Stimulated activated naive CD4-positive, alpha-beta T cell (primary cell): ENCODE results near the gene ZNF787.
A peak's percentile ranks its signal among the peaks of the same experiment; 100 is the strongest.
"Not testable (repeated sequence)": the region's sequence is repeated elsewhere in the genome, so short reads cannot be mapped to it uniquely, and the experiment has no call there.

Experiments
- DNase-seq, 6 experiments: peaks; one replicate each; lab custom pipeline; 2025; lab: John Stamatoyannopoulos, UW

ZNF787 gene

DNA sequence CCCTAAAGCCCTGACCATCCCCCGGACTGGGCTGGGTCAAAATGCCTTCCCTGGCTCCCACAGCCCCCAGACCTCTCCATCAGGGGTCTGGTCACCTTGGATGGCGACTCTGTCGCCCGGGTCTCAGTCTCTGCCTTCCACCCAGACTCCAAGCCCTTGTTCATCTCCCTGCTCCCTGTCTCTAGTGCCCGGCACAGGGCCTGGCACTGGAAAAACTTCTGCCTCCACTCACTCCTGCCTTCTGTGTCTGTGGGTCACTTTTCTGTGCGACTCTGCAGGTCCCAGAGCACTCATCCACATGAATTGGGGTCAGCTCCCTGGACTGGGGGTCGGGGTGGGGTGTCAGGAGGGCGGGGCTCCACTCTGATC, 1.1 kb downstream of the ZNF787 start:
- DNase-seq, result peak in 1 of 6 experiments; percentile 32

DNA sequence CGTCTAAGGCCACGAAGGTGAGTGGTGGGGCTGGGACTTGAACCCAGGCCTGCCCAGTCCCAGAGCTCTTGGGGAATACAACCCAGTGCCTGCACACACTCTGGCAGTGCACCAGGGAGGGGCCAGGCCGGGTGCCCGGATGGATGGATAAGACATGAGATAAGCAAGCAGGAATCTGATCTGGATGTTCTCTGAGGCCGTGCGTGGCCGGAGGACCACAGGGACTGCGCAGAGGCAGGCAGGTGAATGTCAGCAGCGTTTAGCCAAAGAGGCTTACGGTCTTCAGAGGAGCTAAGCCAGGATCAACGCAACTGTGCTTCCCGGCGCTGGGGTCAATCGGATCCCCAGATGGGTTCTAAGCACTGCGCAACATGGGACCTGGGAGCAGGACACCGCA, 1.5 kb downstream of the ZNF787 start:
- peak in 1 of 6 experiments; percentile 7 for DNase-seq

DNA sequence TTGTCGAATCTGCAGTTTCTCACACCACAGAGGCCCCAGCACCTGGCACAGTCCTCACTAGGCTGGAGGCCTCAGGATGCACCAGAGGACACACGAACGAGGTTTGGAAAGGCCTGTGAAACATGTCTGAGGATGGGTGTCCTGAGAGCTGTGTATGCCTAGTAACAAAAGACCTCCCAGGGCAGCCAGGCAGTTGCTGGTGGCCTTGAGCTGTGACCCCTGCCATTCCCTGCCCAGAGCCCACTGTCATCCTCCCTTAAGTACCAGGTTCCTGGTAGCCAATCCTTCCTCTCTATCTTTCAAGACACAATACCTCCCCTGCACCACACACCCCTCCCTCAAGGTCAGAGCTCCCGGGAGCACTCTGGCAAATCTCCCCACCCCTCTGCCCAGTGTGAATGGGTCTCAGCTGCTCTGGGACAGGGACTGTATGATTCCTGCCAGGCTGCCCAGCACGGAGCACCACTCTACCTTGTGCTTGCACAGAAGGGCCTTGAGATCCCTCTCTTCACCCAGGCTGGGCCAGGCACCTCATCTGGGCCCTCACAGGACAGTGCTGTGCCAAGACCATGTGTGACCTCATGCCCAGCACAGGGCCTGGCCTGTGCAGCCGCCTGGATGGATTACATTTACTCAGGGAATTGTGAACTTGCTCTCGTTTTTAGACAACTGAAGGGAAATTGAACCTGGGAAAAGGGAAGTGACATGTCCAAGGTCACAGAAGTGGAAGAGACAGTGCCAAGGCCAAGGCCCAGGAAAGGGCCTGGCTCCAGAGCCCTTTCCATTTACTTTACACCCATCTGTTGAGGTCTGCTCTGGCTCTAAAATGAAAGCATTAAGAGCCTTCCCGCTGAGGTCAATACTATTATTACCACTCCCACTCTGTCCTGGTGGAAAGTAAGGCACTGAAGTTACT, 2.2 kb downstream of the ZNF787 start:
- no peak for DNase-seq

DNA sequence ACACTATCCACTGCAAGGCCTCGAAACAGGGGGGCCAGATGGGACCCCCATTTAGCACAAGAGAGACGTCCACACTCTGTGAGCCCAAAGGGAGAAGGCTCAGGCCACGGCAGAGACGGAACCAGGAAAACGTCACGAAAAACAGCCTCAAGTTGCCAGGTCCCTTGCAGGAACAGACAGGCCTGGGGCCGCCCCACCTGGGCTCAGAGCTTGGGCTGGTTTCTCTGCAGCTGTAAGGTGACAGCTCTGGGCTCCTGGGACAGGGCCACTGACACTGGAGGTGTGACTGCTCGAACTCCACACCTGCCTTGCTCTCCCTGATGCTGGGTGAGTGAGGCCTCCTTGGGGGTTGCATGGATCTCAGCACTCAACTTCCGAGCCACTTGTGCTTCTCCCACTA, 3.2 kb downstream of the ZNF787 start:
- DNase-seq, result no peak

DNA sequence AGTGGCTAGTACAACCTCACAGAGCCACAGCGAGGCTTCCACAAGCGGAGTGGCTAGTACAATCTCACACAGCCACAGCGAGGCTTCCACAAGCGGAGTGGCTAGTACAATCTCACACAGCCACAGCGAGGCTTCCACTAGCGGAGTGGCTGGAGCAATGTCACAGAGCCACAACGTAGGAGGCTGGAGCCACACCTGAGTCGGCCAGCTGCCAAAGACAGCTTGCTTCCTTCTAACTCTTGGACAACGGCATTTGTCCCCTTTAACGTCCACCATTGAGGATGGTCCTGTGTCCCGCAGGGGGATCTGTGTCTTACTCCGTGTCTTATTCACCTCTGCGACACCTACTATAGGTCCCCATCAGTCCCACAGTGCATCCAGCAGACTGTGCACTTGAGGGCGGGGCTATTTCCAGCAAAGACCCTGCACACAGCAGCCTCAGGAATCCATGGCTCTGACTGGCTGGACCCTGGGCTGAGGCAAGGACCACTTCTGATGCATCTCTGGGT, 3.7 kb downstream of the ZNF787 start:
- no peak for DNase-seq

DNA sequence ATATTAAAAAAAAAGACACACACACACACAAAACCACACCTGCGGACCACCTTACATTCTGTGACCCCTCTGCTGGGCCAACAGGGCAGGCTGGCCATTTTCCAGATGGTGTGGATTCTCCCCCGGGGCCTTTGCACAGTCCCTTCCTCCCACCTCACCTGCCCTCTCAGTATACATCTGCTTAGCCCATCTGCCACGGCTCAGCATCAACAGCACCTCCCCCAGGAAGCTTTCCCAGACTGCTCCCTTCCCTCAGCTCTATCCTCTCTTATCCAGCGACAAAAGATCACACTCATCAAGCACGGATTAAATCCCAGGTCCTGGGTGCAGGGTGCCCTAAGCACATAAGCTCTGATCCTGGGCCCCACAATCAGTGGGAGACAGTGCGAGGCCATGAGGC, 4.5 kb downstream of the ZNF787 start:
- no peak for DNase-seq

DNA sequence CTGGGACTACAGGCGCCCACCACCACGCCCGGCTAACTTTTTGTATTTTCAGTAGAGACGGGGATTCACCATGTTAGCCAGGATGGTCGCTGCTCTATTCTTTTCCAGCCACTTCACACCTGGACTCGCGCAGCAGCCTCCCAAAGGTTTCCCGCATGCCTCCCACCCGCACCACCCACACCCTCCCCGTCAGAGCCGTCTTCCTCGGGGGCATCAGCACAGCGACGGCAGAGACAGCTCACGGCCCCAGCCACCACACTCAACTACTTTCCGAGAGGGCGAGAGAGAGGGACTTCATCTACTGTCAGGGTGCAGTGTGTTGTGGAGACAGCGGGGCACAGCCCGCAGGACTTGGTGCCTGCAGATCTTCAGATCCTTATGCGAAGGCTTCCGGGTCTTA, 5.6 kb downstream of the ZNF787 start:
- no peak for DNase-seq

DNA sequence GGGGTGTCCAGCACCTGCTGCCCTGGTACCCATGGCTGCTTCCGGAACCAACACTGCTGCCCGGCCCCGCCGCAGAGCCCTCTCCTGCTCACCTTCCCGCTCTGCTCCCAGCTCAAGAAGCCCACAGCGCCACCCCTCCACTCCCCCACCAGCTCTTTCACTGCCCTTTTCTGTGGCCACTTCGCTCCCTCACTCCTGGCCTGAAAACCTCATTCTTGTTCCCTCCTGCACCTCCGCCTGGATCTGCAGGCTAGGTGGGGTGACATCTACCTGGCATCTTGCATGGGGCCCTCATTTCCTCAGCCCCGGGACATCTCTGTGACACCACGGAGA, 6.4 kb downstream of the ZNF787 start:
- no peak for DNase-seq

DNA sequence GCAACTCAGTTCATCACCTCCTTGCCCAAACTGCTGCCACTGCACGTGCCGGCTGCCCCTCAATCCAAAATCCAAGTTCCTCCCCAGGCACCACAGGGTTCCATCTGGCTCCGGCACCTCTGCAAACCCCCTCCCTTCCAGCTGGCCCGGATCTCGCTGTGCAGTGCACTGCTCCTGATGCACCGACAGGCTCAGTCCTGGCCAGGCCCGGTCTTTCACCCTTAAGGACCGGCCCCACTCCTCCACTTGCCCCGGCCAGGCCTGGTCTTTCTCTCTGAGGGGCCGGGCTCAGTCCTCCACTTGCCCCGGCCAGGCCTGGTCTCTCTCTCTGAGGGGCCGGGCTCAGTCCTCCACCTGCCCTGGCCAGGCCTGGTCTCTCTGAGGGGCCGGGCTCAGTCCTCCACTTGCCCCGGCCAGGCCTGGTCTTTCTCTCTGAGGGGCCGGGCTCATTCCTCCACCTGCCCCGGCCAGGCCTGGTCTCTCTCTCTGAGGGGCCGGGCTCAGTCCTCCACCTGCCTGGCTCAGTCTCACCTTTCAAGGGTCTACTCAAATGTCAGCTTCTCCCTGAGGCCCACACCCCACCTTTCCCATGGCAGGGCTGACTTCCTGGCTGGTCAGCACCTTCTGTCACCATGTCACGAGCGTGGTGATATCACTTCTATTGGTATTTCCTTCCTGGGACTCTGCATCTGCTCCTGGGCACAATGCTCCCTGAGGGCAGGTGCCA, 6.9 kb downstream of the ZNF787 start:
- no peak for DNase-seq

DNA sequence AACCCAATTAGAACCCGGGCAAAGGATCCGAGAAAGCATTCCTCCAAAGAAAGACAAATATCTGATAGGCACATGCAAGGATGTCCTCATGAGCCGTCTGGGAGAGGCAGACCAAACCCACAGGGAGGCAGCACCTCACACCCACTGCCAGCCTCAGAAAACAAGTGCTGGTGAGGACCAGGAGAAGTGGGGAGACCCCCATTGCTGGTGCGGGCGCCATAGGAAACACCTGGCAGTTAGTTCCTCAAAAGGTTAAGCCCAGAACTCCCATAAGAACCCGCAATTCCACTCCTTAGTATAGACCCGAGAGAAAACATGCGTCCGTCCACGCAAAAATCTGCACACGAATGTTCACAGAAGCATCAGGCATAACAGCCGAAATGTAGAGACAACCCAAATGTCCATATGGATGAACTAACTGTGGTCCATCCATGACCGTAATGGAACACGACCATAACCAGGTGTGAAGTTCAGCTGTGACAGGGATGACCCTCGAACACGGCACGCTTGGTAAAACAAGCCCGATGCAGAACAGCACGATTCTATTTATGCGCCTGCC, 7.9 kb downstream of the ZNF787 start:
- DNase-seq, result no peak

DNA sequence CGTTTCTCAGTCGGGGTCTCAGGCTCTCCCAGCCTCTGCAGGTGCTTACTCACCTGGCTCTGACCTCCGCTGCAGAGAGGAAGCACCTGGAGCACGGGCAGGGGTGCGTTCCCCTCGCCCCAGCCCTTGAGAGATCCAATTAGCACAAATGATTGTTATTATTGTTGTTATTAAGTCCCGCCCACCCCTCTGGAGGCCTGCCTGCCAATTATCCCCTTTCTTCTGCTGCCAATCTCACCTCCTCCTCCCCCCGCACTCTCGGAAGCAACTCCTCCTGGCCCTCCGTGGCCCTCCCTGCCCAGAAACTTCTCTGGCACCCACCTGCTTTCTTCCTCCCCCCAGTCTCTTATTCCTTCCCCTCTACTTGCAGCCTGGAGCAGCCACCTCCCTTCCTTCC, 8.8 kb downstream of the ZNF787 start:
- no peak for DNase-seq

DNA sequence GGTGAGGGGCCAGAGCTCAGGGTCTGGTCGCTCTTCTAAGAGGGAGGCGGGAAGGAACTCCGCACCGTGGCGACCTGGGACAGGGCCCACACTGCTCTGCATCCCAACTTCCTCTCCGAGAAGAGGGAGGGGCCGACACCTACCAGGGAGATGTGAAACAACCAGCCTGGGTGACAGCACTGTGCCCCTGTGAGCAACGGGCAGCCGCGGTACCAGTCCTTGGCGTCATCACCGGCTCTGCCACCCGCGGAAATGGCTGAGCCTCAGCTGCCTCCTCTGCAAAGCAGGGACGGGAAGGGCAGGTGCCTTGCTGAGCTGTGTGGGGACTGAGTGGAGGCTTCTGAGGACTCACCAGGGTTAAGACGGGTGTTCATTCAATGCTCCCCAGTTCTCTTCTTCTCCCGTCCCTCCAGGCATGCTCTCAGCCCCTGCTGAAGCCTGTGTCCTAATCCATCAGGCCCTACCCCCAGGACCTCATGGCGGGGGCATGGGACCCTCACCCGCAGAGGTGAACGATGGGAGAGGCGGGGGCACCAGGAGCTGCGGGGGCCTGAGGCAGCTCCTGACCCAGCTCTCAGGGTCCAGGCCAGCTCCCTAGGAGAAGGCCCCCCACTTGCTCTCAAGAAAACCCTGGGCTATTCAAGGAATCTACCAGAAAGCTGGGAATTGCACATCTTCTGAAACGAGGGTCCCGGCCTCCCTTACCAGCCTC, 9.3 kb downstream of the ZNF787 start:
- DNase-seq, result peak in 5 of 6 experiments; percentile 4 to 31 (median 20)

DNA sequence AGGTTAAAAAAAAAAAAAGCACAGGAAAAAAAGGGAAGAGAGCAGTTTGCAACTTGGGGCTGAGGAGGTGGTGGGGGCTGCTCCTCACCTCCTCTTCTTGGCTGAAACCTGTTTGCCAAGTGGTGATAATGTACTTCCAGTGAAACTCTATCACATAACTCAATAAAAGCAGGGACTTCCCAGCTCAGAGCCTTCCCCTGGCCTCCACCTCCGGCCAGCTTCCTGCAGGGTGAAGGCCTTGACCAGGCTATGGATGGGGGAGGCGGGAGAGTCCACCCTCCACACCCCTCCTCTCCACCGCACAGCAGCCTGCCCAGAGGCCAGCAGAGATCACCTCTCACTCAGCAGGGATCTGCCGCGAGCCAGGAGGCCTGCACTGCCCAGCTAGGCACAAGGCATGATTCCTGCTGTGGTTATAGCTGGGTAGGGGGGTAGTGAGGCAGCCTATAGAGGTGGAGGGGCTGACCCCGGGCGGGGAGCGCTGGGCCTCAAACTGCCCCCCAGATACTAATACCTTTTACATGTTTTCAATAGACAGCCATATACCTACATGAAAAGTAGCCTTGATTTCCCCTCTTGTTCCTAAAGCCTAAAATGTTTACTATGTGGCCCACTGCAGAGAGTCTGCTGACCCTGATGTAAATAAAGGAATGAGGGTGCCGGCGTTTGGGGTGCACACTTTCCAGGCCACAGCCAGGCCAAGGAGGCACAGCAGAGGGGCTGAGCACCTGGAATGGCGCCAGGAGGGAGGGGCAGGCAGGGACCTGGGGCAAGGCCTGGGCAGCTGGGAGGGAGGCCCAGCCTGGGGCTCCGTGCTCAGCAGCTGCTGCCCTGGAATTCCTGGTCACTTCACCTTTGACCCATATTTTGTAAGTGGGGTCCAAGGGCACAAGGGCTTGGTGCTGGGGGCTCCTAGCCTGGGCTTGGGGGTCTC, 10.3 kb downstream of the ZNF787 start:
- no peak for DNase-seq

DNA sequence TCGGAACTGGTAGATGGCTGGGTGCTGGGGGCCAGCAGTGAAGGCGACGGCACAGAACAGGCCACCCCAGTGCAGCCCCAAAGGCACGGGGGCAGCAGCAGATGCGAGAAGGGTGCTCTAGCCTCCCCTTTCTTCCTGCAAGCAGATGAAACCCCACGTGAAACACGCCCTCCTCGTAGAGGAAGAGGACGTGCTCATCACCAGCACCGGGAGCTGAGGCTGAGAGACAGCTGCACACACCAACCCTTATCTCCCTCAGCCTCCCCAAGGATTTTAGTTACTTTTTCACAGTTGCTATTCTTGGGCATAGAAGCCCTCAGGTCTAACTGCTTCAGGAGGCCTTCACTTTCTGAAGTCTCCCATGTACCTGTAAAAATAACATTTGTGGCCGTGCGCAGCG, 11.9 kb downstream of the ZNF787 start:
- no peak for DNase-seq

DNA sequence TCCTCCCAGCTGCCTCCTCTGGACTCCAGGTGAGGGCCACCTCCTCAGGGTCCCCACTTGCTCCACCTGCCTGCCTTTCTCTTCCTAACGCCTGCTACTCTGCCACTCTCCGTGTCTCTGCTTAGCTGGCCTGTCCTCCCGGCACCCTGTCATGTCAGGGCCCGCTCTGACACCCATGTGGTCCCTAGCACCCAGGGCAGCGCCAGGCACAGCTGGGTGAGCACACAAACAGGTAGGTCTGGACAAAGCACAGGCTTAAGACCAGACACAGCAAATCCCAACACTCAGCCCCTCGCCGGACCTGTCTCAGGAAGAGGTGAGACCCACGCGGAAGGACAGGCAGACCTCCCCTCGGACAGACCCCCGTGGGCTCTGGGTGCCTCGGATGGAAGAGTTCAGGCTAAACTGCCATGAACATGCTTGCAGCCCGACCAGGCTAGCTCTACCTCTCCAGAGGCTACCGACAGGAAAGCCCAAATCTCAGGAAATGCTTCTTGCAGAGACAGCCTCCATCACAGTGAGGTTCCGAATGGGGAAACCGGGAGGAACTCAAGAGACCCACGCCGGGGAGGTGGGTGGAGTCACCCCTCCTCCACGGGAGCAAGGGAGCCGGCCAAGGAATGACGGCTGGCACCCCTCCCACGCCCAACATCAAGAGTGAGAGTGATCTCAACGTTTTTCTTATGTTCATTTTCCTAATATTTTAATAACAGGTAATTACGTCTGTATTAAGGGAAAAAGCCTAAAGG, 12.5 kb downstream of the ZNF787 start:
- DNase-seq, result no peak

DNA sequence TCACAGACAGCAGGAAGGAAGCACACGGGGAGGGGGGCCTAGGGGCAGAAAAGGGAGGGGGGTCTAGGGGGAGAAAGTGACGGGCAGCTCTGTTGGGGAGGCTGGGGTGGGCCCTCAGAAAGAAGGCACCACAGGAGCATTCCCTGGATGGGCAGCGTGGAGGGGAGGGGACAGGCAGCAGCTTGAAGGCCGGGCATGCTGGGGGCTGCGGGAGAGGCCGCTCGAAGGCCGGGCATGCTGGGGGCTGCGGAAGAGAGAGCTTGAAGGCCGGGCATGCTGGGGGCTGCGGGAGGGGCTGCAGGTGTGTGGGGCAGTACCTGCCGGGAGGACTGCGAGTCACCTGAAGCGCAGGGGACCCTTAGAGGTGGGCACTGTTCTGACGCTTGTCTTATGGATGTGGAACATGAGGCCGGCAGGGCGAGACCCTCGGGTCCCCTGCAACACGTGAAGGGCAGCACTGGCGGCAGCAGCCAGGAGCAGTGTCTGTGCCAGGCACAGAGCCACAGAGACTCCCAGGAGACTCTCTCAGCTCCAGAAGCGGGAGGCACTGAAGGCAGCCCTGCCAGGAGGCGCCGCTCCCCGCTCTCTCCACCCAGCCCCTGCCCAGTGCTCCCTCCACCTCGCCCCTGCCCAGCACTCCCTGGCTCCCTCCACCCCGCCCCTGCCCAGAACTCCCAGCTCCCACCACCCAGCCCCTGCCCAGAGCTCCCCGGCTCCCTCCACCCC, 13.3 kb downstream of the ZNF787 start:
- no peak for DNase-seq

DNA sequence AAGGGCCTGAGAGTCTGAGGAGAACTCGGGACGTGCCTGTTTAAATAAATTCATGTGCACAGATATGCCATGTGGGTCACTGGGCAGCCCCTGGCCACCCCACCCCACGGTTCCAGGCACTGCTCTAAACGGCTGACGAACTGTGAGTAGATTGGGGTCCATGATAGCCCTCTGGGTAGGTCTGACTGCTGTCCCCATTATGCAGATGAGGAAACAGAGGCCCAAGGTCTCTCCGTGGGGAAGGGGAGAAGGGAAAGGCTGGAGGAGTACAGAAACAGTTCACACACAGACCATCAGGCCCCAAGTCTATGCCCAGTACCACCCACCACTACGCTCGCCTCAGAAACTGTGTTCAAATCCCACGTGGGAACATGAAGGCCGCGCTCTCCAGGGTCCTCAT, 14.1 kb downstream of the ZNF787 start:
- no peak for DNase-seq

DNA sequence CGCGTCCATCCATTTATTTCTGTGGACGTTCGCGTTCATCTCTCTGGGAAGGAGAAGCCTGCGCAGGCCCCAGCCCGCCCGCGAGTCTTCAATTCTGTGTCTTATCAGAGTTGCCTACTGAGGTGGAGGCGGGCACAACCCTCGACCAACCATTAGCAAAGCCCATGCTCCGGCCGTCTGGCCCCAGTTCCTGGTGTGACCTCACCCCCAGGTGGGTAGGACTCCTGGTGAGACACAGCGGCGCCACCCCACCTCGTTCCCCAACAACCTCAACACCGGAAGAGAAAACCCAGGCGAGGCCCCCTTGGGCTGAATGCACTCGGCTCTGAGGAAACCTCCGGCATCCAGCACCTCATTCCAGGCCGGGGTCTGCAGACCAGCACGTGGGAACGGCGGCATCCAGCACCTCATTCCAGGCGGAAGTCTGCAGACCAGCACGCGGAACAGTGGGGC, 14.7 kb downstream of the ZNF787 start:
- DNase-seq, result no peak

DNA sequence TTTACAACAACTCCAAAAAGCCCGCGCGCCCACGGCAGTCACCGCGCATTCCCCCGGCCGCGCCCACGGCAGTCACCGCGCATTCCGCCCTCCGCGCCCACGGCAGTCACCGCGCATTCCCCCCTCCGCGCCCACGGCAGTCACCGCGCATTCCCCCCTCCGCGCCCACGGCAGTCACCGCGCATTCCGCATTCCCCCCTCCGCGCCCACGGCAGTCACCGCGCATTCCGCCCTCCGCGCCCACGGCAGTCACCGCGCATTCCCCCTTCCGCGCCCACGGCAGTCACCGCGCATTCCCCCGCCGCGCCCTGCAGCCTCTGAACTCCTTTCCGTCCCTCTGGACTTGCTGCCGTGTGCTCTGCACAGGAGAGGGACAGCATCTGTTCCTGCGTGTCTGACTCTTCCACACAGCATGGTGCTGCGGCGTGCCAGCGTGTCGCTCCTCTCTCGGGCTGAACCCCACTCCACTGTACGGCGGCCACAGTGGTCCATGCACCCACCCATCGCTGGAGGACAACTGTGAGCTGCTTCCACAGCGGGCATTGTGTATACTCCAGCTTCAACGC, 15.2 kb downstream of the ZNF787 start:
- not testable (repeated sequence) for DNase-seq
